Dermis microvascular lymphatic vessel endothelial cell (primary cell): Measurements from ENCODE around the gene CDK10. TPM values are rescaled to one million over a fixed set of nuclear protein-coding genes. Genes with fewer than 3 reads are reported as not detected.
"Not testable (repeated sequence)": the region's sequence is repeated elsewhere in the genome, so short reads cannot be mapped to it uniquely, and the experiment has no call there.

Source experiments
- DNase-seq, 2 donors: peaks; one replicate each; pipeline versions ENCODE4 v3.0.0 to v3.0.0-alpha.2; 2010; ENCODE audit warnings: low read depth in 2 of 2
- total RNA-seq: library from RNA; depleted of rRNA; stranded (reverse); fragments of >200 nt; gene quantifications from 2 replicates; pipeline ENCODE4 v1.2.1, GENCODE V29; 2014

The CDK10 gene
- total RNA-seq, 1 donor from 2014 or later, result 28.2 TPM

DNA sequence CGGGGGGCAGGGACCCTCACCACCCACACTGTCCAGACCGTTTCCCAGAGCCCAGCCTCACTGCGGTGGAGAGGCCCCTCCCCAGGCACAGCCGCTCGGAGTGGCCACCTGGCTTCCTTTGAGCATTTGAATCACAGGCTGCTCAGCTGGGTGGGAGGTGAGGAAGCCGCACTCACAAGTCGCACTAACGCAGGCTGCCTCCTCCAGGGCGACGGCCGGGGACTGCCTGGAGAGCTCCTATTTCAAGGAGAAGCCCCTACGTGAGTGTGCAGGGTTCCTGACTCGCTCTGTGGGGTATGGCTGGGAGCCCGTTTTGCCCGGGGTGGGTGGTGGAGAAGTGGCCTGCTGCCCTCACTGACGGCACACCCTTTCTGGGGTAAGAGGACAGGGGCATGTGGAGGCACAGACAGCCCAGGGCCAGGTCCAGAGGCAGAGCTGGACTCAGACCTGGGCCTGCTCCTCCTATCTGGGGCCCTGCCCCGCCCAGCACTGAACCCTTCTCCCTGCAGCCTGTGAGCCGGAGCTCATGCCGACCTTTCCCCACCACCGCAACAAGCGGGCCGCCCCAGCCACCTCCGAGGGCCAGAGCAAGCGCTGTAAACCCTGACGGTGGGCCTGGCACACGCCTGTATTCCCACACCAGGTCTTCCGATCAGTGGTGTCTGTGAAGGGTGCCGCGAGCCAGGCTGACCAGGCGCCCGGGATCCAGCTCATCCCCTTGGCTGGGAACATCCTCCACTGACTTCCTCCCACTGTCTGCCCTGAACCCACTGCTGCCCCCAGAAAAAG, 8.8 kb downstream of the CDK10 start:
- no peak for DNase-seq

DNA sequence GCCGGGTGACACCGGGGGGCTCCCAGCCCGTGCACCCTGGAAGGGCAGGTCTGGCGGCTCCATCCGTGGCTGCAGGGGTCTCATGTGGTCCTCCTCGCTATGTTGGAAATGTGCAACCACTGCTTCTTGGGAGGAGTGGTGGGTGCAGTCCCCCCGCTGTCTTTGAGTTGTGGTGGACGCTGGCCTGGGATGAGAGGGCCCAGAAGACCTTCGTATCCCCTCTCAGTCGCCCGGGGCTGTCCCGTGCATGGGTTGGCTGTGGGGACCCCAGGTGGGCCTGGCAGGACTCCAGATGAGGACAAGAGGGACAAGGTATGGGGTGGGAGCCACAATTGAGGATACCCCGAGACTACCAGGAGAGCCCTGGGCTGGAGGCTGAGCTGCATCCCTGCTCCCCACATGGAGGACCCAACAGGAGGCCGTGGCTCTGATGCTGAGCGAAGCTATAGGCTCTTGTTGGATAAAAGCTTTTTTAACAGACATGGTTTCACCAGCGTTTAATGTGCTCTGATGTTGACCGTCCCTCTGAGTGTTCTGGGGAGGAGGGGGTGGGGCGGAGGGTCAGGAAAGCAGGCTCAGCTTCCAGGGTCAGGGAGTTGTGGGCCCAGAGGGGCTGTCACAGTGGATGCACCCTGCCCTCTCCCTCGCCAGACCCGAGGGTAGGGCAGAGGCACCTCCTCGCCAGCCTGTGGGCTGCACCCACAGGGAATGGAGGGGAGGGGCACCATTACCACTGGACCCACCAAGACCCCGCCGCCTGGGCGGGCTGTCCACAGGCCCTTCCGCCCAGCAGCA, 9.6 kb downstream of the CDK10 start:
- DNase-seq, result no peak

DNA sequence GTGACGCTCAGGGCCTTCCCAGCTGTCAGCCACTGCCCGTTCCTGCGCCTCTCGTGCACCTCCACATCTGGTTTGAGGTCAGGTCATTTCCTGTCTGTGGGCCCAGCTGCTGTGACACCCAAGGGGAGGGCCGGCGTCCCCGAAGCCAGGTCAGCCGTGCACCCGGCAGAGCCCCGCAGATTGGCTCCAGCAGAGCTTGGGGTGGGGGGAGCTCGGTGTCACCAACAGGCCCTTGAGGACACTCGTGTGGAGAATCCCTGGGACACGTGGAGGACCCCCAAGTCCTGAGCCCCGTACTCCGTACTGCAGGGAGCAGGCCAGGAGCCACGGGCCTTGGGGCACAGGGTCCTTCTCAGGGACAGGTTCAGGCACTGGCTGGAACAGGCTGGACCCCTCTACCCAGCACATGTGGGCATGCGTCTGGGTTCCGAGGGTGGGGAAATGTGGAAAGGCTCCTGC, 10.2 kb downstream of the CDK10 start:
- no peak for DNase-seq

DNA sequence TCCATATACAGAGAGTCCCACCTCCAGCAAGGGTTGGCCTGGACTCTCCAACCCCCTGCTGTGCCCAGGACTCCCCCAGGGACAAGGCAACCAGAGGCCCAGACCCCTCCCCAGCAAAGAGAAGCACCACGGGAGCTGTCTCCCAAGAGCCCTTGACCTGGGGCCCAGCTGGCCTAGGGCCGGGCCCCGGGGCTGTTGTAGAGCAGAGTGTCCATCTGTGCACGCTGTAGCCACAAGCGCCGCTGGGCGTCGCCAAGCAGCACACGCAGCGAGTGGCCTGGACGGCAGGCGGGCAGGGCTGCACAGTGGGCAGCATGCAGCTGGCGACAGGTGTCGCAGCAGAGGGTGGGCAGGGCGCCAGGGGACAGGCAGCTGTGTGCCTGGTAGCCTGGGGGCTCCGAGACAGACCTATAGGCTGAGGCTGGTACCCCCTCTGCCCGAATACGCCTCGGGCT, 10.7 kb downstream of the CDK10 start:
- DNase-seq, result no peak

DNA sequence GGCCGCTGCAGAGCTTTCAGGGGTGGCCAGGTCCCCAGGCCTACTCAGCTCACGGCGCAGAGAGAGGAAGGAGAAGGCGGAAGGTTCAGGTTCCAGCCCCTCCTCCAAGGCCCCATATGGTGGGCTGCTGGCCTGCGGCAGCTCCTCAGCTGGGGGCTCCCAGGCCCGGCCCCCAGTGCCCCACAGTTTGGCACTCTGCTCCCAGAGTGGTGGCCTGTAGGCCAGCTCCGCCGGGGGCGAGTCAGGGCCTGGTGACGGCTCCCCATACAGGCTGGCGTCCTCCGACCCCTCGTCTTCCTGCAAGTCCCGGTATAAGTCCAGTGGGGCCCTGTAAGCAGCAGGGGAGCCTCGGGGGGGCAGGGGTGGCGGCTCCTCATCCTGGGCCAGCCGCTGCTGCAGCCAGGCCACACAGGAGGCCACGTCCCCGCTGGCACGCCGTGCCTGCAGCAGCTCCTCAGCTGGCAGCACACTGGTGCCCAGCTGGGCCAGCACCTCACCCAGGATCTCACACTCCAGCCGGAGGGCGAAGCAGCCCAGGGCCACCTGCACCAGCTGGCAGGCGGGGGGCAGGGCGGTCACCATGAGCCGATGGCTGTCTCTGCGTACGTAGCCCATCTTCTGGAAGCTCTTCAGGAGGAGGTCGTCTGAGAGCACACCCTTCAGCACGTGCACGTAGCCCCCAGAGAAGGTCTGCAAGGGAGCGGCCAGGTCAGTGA, 11.3 kb downstream of the CDK10 start:
- DNase-seq, result no peak

DNA sequence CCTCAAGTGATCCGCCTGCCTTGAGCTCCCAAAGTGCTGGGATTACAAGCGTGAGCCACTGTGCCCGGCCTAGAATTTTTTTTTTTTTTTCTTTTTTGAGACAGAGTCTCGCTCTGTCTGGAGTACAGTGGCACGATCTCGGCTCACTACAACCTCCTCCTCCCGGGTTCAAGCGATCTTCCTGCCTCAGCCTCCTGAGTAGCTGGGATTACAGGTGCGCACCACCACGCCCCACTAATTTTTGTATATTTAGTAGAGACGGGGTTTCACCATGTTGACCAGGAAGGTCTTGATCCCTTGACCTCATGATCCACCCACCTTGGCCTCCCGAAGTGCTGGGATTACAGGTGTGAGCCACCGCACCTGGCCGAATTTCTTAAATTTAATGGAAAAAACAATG, 12.2 kb downstream of the CDK10 start:
- DNase-seq, result not testable (repeated sequence)

DNA sequence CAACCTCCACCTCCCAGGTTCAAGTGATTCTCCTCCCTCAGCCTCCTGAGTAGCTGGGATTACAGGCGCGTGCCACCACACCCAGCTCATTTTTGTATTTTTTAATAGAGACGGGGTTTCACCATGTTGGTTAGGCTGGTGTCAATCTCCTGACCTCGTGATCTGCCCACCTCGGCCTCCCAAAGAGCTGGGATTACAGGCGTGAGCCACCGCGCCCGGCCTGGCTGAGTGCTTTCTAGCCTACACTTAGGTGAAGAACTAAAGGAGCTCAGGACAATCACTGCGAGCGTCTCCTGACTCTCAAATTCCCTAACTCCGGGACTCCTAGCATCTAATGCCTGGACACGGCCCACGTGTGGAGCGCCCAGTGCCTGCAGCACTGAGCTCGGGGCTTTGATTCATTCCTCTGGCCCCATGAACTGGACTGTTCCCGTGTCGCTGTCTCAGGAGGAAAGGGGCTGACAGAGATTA, 13.2 kb downstream of the CDK10 start:
- DNase-seq, result not testable (repeated sequence)

DNA sequence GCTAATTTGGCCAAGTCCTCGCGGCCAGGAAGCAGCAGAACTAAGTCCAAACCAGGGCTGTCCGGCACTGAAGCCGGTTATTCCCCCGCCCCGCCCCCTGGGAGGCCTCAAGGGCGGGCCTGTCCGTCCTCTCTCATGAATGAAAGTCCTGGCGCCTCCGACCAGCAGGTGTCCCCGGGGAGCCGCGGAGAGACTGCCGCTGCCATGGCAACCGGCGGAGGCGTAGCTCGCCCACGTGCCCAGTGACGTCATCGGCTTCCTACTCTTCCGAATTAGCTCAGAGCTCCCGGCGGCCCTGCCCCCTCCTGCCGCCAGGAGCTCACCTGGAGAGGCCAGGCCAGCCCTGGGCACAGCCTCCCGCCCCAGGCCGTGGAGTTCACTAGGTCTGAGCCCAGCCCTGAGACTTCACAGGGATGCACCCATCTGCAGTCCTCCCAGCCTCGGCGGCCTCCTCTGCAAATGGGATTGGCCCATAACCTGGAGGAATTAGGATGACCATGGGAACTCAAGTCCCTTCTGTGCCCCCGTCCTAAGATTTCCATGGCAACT, 13.7 kb downstream of the CDK10 start:
- DNase-seq, result peak; percentile 95 to 98

DNA sequence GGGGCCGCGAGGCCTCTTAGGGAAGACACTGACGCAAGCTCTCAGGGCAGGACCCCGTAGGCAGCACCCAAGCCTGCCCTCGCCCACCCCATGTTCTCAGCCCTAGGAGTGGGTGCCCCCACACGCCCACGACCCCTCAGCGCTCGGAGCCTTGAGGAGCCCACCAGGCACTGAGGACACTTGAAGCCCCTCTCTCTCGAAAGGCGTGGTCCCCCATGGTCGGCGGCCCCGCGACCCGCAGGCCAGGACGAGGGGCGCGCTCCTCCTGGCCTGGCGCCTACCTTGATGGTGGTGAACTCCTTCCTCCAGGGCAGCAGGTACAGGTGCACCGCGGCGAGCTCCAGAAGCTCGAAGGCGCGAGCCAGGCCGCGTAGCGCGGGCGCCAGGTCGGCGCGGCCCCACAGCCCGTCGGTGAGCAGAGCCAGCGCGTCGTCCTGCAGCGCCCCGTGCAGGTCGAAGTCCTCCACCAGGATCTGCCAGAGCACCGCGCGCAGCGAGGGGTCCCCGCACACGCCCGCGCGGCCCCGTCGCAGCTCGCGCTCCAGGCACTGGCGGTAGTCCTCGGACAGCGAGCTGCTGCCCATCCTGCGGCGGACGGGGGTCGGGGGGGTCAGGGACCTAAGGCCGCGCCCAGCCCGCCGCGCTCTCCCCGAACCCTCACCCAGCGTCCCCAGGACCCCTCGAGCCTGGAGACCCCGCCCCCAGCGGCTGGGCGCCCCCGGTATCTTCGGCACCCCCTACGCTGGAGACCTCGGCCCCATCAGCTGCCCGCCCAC, 14.3 kb downstream of the CDK10 start:
- peak in 1 of 2 donors; percentile 66 for DNase-seq

DNA sequence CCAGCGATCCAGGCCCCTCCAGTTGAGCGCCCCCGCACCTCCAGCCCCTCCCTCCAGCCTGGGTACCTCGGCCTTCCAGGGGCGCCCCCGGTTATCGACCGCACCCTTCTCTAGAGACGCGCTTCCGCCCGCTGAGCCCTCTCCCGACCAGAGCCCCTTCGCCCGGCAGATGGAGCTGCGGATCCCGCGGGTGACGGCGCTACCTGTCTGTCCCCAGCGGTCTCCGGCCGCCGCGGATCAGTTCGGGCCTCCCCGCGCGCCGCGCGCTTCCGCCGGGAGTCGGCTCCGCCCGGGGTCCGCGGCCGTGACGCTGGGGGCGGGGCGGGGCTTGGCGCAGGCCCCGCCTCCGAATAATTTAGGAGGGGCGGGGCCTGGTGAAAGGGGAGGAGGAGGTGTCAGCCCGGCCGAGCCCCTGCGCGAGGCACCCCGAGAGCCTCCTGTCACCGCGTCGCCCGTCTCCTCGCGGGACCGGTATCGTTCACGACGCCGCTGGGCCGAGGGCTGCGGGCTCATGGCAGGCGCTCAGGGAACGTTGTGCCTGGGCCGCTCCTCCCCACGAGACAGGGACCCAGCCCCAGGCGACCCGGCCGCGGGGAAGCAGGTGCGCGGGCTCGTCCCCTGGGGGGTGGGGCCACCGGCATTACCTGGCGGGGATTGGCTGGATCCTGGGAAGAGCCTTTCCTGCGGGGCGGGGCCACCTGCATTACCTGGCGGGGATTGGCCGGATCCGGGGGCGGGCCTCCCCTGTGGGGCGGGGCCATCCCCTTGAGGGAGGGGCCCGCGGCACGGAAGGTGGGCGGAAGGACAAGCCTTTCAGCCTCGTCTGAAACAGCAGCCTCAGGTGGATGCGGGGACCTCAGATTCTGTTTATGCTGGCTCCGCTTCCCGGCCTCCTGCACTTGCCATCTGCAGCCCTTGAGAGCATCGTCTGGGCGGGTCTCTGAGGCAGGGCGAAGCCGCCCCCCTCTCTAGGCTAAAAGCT, 15.2 kb downstream of the CDK10 start, which contains the start of gene SPATA2L:
Gene SPATA2L (minus strand): TSS at position 281 of the 982 bp plus-strand sequence. CDS start 473 bp downstream, outside the sequence.
- DNase-seq, result peak; percentile 72 to 88

DNA sequence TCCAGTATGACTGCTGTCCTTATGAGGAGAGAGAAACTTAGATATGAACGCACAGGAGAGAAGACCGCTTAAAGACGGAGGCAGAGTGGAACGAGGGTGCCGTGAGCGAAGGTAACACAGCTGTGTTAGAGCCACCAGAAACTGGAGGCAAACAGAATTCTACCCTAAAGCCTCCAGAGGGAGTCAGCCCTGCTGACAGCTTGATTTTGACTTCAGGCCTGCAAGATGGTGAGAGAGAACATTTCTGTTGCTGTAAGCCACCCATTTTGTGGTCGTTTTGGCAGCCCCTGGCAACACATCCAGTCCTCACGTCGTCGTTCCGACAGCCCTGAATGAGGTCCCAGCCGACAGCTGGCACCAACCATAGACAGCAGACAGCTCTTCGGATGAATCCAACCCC, 17.8 kb downstream of the CDK10 start:
- DNase-seq, result no peak

DNA sequence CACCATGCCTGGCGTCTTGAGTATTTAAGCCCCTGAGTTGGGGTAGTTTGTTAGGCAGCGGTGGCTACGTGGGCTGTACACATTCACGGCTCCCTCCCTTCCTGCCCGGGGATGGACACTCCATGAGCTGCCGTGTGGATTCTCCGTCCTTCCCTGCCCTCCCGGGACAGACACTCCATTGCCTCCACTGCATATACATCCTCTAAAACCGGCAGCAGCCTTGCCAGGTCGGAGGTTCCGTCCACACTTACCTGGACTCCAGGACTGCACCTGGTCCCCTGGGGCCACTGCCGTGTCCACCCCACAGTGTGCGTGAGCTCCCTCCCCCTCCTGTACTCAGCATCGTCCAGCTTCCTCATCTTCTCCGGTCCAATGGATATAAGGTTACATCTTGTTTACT, 18.5 kb downstream of the CDK10 start:
- no peak for DNase-seq

DNA sequence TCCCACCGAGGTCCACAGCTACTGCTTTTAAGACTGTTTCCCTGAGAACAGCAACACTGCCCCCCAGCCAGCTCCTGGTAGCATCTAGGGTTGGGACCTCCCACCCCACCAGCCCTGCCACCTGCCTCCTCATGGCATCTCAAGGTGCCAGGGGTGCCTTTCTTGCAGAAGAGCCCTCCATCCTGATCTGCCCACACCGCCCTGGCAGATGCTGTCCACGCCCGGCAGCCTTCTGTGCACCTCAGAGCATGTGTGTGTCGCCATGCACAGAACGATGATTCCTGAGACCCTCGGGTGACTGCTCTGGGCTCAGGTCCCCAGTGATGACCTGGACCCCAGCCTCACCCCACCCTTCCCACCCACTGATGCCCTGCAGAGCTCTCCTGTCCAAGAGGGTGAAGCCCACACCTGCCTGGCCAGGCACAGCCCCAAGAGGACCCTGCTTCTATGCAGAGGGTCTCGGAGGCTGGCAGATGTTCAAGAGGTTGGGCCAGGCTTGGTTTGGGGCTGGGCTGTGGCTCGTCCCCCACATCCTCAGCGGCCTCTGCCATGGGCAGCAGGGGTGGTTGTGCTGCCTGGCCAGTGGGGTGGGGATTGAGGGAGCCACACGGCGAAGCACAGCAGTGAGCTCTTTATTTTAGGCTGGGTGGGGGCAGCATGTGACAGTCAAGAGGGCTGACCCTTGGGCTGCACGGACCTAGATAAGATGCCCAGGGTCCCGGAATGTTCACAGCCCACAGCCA, 20.2 kb downstream of the CDK10 start:
- no peak for DNase-seq

DNA sequence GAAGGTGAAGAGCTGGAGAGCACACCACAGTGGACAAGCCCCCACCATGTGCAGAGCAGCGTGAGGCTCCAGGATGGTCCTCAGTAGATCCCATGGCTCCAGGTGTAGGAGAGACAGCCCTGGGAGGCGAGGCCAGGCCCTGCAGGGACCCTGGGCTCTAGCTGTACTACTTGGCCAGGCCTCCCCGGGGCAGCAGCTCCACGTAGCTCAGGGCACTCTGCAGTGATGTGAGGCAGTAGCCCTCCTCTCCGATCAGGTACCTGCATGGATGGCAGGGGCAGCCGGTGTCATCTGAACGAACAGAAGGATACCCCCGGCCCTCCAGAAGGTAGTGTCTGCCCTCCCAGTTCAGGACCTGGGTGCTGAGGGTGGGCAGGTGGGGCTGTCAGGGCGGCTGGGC, 21.2 kb downstream of the CDK10 start:
- DNase-seq, result no peak

DNA sequence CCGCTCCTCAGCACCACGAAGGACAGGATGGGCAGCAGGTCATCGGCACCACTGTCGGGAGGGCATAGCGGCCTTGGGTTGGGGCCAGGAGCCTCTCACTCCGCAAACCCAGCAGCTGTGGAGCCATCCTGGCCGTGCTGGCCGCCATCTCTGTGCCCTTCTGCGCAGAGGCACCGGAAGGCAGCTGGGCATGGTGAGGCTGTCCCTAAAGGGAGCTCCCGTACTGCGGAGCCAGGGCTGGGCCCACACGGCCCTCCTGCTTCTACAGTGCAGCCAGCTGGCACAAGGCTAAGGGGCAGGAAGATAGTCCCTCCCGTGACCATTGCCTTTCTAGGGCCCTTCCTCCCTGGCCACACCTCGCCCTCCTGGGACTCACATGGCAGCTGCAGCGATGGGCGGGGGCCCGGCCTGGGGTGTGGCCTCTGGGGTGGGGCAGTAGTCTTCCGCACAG, 22.0 kb downstream of the CDK10 start:
- DNase-seq, result no peak

DNA sequence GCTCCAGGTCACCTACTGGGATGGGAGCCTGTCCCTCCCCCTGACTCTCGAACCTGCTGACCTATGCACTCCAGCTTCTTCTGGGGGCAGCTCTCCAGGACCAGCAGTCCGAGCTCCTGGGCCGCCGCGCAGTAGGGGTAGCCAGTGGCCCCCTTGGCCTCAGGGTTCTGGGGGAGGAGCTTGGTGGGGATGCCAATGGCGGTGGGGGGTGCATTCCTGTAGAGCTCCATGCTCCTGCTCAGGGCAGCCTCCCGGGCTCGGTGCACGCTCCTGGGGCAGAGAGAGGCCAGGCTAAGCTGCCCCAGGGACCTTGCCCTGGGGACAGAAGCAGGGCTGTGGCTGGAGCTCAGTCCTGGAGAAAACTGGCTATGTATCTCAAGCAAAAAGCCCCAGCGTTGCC, 22.7 kb downstream of the CDK10 start:
- DNase-seq, result no peak

DNA sequence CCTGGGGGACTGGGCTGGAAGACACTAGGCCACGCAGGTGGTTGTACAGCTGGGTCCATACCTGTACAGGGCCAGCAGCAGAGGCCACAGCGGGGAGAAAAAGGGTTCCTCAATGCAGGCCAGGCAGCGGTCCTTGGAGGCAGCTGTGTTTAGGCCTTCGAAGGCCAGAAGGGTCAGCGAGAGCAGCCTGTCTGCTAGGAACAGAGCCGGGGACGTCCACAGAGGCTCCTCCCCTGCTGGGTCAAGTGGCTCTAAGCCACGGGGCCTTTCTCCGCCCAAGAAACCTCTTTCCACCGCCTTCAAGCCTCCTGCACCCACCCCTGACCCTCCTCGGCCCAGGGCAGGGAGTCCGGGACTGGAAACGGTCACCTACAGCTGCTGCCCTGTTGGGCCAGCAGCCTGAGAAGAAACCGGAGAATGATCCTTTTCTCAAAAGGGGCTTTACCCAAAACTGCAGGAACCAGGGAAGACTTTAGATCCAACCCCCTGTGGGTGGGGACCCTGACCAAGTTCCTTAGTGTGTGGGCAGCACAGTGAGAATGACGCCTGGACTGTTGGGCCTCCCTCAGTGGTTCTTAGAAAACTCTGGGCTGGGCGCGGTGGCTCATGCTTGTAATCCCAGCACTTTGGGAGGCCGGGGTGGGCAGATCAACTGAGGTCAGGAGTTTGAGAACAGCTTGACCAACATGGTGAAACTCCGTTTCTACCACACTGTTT, 23.4 kb downstream of the CDK10 start:
- DNase-seq, result no peak
